ENCODE measurements around the gene UVSSA.
"Not testable (repeated sequence)": the region's sequence is repeated elsewhere in the genome, so short reads cannot be mapped to it uniquely, and the experiment has no call there.

Gene UVSSA

GRCh38 chr4:1317177-1318045 lies 29.6 kb upstream of the UVSSA start:
- DNase-seq (ENCODE audit: low spot score): no peak

GRCh38 chr4:1318046-1318375 lies 29.0 kb upstream of the UVSSA start:
- no peak for DNase-seq (ENCODE audit: low spot score)

- DNase-seq (ENCODE audit: low spot score): no peak
Observed at GRCh38 chr4:1318488-1319213, 28.4 kb upstream of the UVSSA start.

GRCh38 chr4:1321486-1321885 lies 25.5 kb upstream of the UVSSA start:
- DNase-seq (ENCODE audit: low spot score): no peak

- DNase-seq (ENCODE audit: low spot score): no peak
Observed at GRCh38 chr4:1321946-1322650, 24.9 kb upstream of the UVSSA start.

GRCh38 chr4:1323280-1323634 lies 23.8 kb upstream of the UVSSA start:
- no peak for DNase-seq (ENCODE audit: low spot score)

- DNase-seq (ENCODE audit: low spot score): no peak
Observed at GRCh38 chr4:1323635-1324442, 23.2 kb upstream of the UVSSA start.

- not testable (repeated sequence) for DNase-seq (ENCODE audit: low spot score)
Observed at GRCh38 chr4:1324443-1325175, 22.4 kb upstream of the UVSSA start.

- no peak for DNase-seq (ENCODE audit: low spot score)
Observed at GRCh38 chr4:1325176-1325480, 21.9 kb upstream of the UVSSA start.

GRCh38 chr4:1325681-1326635 lies 21.1 kb upstream of the UVSSA start:
- DNase-seq (ENCODE audit: low spot score): no peak

GRCh38 chr4:1326751-1327525 lies 20.1 kb upstream of the UVSSA start:
- no peak for DNase-seq (ENCODE audit: low spot score)

- no peak for DNase-seq (ENCODE audit: low spot score)
Observed at GRCh38 chr4:1327526-1328266, 19.3 kb upstream of the UVSSA start.

- no peak for DNase-seq (ENCODE audit: low spot score)
Observed at GRCh38 chr4:1328267-1329155, 18.5 kb upstream of the UVSSA start.

GRCh38 chr4:1329408-1330371 lies 17.3 kb upstream of the UVSSA start:
- no peak for DNase-seq (ENCODE audit: low spot score)

- DNase-seq (ENCODE audit: low spot score): no peak
Observed at GRCh38 chr4:1330761-1331590, 16.0 kb upstream of the UVSSA start.
